Activated naive CD4-positive, alpha-beta T cell treated with anti-CD3 and anti-CD28 coated beads, Interleukin-2, amount 50 U/mL, for 72 hours (primary cell): ENCODE data around the gene ERN2. TPM values are rescaled to one million over a fixed set of nuclear protein-coding genes. Genes with fewer than 3 reads are reported as not detected.

Experiments
- total RNA-seq, 2 donors: library from RNA; stranded (reverse); gene quantifications; one replicate each; pipeline ENCODE4 v1.2.3, GENCODE V29; 2022

Gene ERN2
- total RNA-seq, 2 donors from 2014 or later: not detected

Other genes with a start within 250 kb of the ERN2 start
- 100 to 1,000 TPM in 1 of 2 donors, 10 to 100 TPM in 1; 83.4 to 120 TPM for gene GGA2, start 202.7 kb downstream of the ERN2 start, total RNA-seq
- gene EARS2, start 155.9 kb downstream of the ERN2 start, total RNA-seq: 10 to 100 TPM; 22.9 to 30.6 TPM
- 10 to 100 TPM; 44.0 to 61.5 TPM for gene UBFD1, start 155.5 kb downstream of the ERN2 start, total RNA-seq
- 100 to 1,000 TPM; 123 to 150 TPM for gene NDUFAB1, start 116.9 kb downstream of the ERN2 start, total RNA-seq
- gene PALB2, start 71.9 kb downstream of the ERN2 start, total RNA-seq: 10 to 100 TPM; 21.6 to 22.9 TPM
- 10 to 100 TPM; 71.2 to 88.0 TPM for gene DCTN5, start 71.8 kb downstream of the ERN2 start, total RNA-seq
- 10 to 100 TPM; 80.0 to 93.4 TPM for gene PLK1, start 34.3 kb downstream of the ERN2 start, total RNA-seq
- gene CHP2, start 41.8 kb upstream of the ERN2 start, total RNA-seq: not detected
- gene PRKCB, start 122.8 kb upstream of the ERN2 start, total RNA-seq: 10 to 100 TPM; 47.8 to 89.9 TPM